Stimulated activated CD8-positive, alpha-beta memory T cell treated with anti-CD3 and anti-CD28 coated beads, Interleukin-7, amount 100 ng/mL, for 1 hour (primary cell): ENCODE results near the gene NTN4.
"Not testable (repeated sequence)": the region's sequence is repeated elsewhere in the genome, so short reads cannot be mapped to it uniquely, and the experiment has no call there.

Experiments
- DNase-seq, 2 donors: peaks; one replicate each; pipeline ENCODE4 v3.0.0-alpha.2; 2020; ENCODE audit warnings: low read depth in 2 of 2

Gene NTN4

DNA sequence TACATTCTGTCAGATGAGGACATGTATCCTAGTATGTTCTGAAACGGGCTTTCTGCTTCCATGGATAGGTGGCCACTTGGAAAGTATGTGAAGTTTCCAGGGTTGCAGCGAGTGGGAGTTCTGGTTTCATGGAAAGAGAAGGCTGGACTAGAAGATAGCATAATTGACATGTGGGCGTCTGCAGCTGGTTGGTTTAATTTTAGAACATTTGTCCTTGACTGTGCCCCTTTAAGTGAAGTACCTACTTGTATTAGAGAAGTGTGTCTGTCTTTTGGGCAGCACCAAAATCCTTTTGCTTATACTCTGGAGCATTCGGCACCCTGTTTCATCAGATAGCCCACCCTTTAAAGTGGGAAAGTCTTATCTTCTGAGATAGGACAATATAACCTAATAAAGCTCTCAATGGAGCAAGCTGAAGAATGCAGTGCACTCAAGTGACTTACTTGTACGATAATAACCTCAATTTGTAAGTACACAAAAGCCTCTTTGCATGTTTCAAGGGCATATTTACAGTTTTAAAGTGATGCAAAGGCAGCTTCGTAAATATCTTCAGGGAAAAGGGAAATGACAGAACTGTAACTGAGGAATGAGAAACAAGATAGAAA, 35.2 kb downstream of the NTN4 start:
- no peak for DNase-seq

DNA sequence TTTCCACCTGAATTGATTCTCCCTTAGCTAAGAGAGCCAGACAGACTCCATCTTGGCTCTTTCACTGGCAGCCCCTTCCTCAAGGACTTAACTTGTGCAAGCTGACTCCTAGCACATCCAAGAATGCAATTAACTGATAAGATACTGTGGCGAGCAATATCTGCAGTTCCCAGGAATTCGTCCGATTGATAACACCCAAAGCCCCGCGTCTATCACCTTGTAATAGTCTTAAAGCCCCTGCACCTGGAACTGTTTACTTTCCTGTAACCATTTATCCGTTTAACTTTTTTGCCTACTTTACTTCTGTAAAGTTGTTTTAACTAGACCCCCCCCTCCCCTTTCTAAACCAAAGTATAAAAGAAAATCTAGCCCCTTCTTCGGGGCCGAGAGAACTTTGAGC, 44.5 kb downstream of the NTN4 start:
- DNase-seq: not testable (repeated sequence)

- DNase-seq: no peak
These were observed 48.0 kb downstream of the NTN4 start for GRCh38 chr12:95742586-95742985.

DNA sequence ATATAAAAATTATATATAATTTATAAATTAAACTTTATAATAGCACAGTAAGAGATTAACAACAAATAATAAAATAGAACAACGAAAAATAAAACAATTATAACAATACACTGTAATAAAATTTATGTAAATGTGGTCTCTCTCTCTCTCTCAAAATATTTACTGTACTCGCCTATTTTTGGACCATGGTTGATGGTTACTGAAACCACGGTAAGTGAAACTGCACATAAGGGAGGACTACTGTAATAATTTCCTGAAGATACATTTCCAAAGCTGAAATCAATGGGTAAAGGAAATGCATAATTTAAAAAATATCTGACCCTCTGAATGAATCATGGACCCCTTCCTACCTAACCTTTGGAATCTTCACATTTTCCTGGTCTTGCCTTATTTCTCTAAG, 48.9 kb downstream of the NTN4 start:
- DNase-seq: no peak

DNA sequence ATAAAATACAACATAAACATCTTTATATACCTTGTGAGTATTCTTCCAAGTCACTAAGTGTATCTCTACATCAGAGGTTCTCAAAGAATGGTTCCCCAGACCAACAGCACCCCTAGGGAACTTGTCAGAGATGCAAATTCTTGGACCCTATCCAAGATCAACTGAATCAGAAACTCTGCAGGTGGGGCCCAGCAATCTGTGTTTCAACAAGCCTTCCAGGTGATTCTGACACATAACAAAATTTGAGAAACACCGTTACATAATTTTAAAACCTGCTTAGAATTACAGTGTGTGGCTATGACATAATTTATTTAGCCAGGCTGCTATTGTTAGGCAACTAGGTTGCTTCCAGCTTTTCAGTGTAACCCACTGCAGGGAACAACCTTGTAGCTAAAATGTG, 49.8 kb downstream of the NTN4 start:
- no peak for DNase-seq

DNA sequence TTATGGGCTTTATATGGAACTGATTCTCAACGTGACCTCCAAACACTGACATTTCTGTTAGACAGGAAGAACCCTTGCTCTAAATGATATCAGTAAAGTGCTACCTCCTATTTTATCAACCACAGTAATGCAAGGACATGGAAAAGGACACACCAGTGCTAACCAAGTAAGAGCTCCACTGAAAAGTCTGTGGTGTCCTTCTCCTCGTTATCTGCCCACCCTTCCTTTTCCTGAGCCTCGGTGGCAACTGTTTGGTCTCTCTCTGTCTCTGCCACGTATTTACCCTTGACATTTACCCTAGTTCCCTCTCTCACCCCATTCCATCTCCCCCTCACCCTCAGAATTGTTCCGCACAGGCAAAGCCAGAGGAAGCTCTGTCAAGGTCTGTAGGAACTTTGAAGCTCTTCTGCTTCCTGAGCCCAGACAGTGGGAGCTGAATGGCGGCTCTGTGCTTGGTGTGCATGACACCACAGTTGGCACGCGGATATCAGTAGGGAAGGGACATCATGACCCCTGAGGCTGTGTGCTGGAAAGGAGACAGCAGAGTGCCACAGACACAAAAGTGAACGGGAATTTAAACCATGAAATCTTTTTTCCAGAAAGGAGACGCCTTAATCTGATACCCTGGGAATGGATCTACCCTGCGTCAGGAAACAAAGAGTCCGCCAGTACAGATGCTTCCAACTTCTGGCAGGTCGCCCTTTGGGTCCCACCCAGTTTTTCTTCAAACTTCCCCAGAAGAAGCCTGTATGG, 50.8 kb downstream of the NTN4 start:
- no peak for DNase-seq

GRCh38 chr12:95738024-95738611, 52.4 kb downstream of the NTN4 start:
- no peak for DNase-seq

GRCh38 chr12:95736631-95737030, 53.9 kb downstream of the NTN4 start:
- DNase-seq: no peak

GRCh38 chr12:95735728-95736127, 54.8 kb downstream of the NTN4 start:
- not testable (repeated sequence) for DNase-seq

DNA sequence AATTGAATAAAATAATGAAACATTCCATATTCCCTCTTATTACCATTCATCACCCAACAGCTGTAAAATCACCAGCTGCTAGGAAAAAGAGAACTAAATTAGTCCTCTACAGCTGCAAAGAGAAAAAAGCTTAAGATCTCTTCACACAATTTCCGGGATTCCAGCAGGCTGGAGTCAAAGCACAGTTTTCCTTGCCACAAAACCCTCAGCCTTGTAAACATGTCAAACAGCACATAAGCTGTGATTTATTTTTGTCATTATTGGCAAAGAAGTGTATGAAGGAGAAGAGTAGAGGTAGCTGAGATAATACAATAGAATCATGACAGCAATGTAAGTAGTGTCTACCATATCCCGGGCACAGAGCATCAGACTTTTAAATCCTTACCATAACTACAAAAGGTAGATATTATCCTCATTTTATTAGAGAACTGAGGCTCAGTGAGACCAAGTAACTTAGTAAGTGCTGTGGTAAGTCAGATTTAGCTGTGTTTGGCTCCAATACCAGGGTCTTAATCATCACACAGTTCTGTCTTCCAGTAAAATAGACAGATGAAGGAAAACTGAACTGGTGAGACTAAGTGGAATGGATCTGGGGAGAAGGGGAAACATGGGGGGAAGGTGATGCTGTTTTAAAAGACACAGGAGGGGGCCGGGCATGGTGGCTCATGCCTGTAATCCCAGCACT, 57.3 kb downstream of the NTN4 start:
- no peak for DNase-seq

DNA sequence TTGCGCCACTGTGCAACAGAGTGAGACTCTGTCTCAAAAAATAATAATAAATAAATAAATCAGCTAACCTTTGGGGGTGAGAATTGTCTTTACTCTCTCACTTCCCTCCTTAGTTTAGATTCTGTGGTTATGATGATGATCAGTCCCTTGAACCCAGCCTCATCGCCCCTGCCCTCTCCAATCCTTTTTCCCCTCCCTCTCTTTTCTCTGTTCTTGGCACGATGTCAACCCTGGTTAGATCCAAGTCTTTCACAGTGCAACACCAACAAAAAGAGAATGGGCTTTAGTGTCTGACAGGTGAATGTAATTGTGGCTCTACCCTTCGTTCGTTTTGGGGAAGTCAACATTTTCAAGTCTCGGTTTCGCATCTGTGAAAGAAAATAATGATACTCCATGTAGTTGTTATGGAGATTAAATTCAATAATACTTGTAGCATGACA, 59.0 kb downstream of the NTN4 start:
- no peak for DNase-seq

DNA sequence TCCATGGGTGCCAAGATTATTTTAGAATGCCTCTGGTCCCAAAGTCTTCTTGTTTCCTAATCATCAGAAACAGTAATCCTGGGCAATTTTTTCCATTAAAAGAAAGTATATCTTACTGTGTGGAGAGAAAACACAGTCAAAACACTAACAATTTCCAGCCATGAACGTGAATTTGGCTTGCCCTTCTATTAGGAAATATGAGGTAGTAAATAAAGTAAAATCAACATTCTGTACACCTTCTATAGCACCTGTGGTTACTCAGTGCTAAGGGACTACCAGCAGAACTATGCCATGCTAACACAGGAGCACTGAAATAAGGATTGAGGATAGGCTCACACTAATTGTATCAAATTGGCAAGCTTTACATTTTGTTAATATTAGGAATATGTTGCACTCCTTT, 60.1 kb downstream of the NTN4 start:
- no peak for DNase-seq

DNA sequence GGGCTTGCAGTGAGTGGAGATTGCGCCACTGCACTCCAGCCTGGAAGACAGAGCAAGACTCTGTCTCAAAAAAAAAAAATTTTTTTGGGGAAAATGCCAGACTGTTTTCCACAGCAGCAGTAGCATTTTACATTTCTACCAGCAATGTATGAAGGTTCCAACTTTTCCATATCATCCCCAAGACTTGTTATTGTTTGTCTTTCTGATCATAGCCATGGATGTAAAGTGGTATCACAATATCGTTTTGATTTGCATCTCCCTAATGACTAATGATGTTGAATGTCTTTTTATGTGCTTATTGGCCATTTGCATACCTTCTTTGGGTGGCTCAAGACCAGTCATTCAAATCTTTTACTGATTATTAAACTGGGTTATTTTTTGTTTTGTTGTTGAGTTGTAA, 63.7 kb downstream of the NTN4 start:
- DNase-seq: no peak

- DNase-seq: no peak
These were observed 65.8 kb downstream of the NTN4 start for GRCh38 chr12:95724767-95725166.

DNA sequence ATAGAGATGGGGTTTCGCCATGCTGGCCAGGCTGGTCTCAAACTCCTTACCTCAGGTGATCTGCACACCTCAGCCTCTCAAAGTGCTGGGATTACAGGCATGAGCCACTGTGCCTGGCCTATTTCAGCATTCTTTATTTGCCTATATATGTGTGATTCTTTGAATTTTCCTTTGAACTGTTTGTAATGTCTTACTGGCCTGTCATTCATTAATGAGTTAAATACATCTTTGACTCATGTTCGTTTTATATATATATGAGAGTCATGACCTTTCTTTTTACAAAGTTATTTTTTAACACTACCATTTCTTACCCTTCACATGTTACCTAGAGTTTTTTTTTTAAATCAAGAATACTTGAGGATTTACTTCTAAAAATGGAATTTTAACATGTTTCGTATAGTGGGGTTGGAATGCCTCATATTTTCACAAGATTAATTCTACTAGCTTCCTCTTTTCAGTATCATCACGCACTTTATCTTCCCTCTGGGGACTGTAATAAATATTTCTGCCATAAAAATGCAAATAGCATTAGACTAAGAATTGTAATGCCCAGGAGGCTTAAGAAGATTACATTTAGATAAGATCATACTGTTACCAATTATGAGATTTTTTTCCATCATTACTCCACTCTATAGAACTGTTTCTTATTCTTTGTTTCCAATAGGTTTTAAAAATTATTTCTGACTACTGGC, 66.7 kb downstream of the NTN4 start:
- no peak for DNase-seq

DNA sequence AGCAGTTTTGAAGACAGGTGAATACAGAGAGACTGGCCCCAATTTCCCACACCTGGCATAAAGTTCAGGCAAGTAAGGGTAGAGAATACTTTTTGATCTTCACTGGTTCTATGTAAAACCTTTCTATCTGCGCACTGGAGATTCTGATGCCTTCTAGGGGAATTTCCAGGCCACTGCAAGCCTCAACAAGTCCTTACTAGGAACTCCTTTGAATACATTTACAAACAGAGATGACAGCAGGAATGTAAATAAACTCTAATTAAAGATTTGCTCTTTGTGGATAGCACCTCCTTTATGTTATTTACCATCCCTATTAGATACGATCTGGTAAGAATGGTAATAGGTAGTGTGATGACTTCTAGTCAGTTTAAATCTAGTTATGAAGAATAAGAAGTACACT, 69.2 kb downstream of the NTN4 start:
- DNase-seq: no peak

GRCh38 chr12:95720146-95720545, 70.4 kb downstream of the NTN4 start:
- DNase-seq: no peak

GRCh38 chr12:95718772-95719171, 71.8 kb downstream of the NTN4 start:
- no peak for DNase-seq

- no peak for DNase-seq
These were observed 72.5 kb downstream of the NTN4 start for GRCh38 chr12:95718006-95718431.

- no peak for DNase-seq
These were observed 73.1 kb downstream of the NTN4 start for GRCh38 chr12:95717316-95717928.

- DNase-seq: no peak
These were observed 75.4 kb downstream of the NTN4 start for GRCh38 chr12:95715177-95715576.

GRCh38 chr12:95712269-95712668, 78.3 kb downstream of the NTN4 start:
- DNase-seq: no peak
